H1 (cell line): Measurements from ENCODE around the gene ABHD8. TPM values are rescaled to one million over a fixed set of nuclear protein-coding genes. Genes with fewer than 3 reads are reported as not detected.

ENCODE experiments used
- ATF2 ChIP-seq: IDR thresholded peaks from 2 replicates; pipeline ENCODE4 v1.6.1; 2012; ENCODE audit warnings: low read length, inconsistent platforms
- ATF3 ChIP-seq: IDR thresholded peaks from 2 replicates; pipeline ENCODE4 v1.6.1; 2011; ENCODE audit warnings: low read depth, mild to moderate bottlenecking, low read length; ENCODE audit not compliant: insufficient read depth
- CHD7 ChIP-seq: fragments of 300-600 bp; sonication (generic); IDR thresholded peaks from 2 replicates; pipeline ENCODE4 v1.7.1; 2012; ENCODE audit warnings: low read length, moderate library complexity, mild to moderate bottlenecking, inconsistent platforms; ENCODE audit not compliant: insufficient replicate concordance
- E2F6 ChIP-seq: IDR thresholded peaks from 2 replicates; pipeline ENCODE4 v1.6.1; 2012; ENCODE audit warnings: inconsistent platforms
- GABPA ChIP-seq: IDR thresholded peaks from 2 replicates; pipeline ENCODE4 v1.6.1; 2011; ENCODE audit warnings: mild to moderate bottlenecking, low read length, moderate library complexity, borderline replicate concordance; ENCODE audit not compliant: insufficient read depth
- RFX5 ChIP-seq: IDR thresholded peaks from 2 replicates; pipeline ENCODE4 v1.6.1; 2011; ENCODE audit warnings: low read depth, low read length, improper control_type of control experiment, borderline replicate concordance
- TAF1 ChIP-seq: IDR thresholded peaks from 2 replicates; pipeline ENCODE4 v1.6.1; 2011; ENCODE audit warnings: mild to moderate bottlenecking, low read depth, low read length
- polyA plus RNA-seq, 7 experiments: library from polyadenylated mRNA; depleted of rRNA in 3 of 7; stranded (reverse) in 5 of 7; unstranded in 2 of 7; fragments of >200 nt in 5 of 7; fragments of 200-250 nt in 2 of 7; gene quantifications; 1 replicate in 5 of 7; 2 replicates in 1 of 7; 4 replicates in 1 of 7; pipeline versions ENCODE4 v1.2.1 to v1.2.3, GENCODE V29; 2011 to 2013; ENCODE audit warnings: missing spikeins in 2 of 7, mixed read lengths in 2 of 7
- total RNA-seq: library from RNA; stranded (reverse); fragmentation: NEBNext Ultra II Directional; extraction: Animal tissue kit (Norgen Biotek cat#: 25700); gene quantifications from 2 replicates; pipeline ENCODE4 v1.2.1, GENCODE V29; 2021

Gene ABHD8
- total and polyA plus RNA-seq, 2 of the 8 experiments (the other 6 are each of a cell fraction or from before 2014, with no cell fraction given) = 11.3 to 18.7 TPM

- TF ChIP-seq CHD7 = no peak
- TF ChIP-seq ATF3 = 0 out of 2 replicates have a peak, but pooled peaks have one; percentile 23
- no peak for TF ChIP-seq RFX5
- TF ChIP-seq E2F6 = peak; percentile 98
- peak; percentile 69; the same call in 1 of the 2 replicates for TF ChIP-seq GABPA
- TF ChIP-seq TAF1 = no peak
- TF ChIP-seq ATF2 = peak; percentile 25; the same call in 1 of the 2 replicates
Measured at GRCh38 chr19:17282488-17283125, 20.6 kb downstream of the ABHD8 start (continued).
